ENCODE measurements around the gene DMKN.
"Not testable (repeated sequence)": the region's sequence is repeated elsewhere in the genome, so short reads cannot be mapped to it uniquely, and the experiment has no call there.

Gene DMKN

GRCh38 chr19:35470128-35470527 lies 43.3 kb downstream of the DMKN start:
- no peaks in the 10 kb centered on the region for H3K27me3 ChIP-seq
- H3K4me3 ChIP-seq, result no peak overlapping the region
- peak overlapping the region in 4 of 11 experiments; percentile 29 to 66 (median 49); a peak in 8 of 22 replicates for H3K27ac ChIP-seq
- peak overlapping the region; percentile 6 to 62 (median 37); a peak in 20 of 22 replicates for H3K4me2 ChIP-seq
- TF ChIP-seq Cebpa-rat (IDR thresholded peaks at IDR 0.05), result no peak
- no peaks in the 10 kb centered on the region for H3K36me3 ChIP-seq
- no peaks in the 10 kb centered on the region for H4K20me1 ChIP-seq
- H3K9me3 ChIP-seq (replicated peaks in 1 of 11), result no peaks in the 10 kb centered on the region
- peak overlapping the region in 4 of 11 experiments; percentile 12 to 21 (median 14); a peak in 2 of 22 replicates for H3K9ac ChIP-seq
- H3K4me1 ChIP-seq, result peaks cover 42 to 56% (median 47%) of the 10 kb centered on the region in 10 experiments

- Histone ChIP-seq H3K4me3 (no peak overlapping the region), H3K4me2 (peak overlapping the region; percentile 36 to 89 (median 54)), H3K9me3 (replicated peaks in 1 of 11) (no peaks in the 10 kb centered on the region), H3K27ac (peak overlapping the region in 6 of 11 experiments; percentile 31 to 51 (median 44); a peak in 10 of 22 replicates), H3K4me1 (peaks cover 53 to 70% (median 62%) of the 10 kb centered on the region in 10 experiments), H3K36me3 (no peaks in the 10 kb centered on the region), H3K9ac (peak overlapping the region in 3 of 11 experiments; percentile 4 to 41 (median 9); a peak in 4 of 22 replicates), H3K27me3 (no peaks in the 10 kb centered on the region), H4K20me1 (no peaks in the 10 kb centered on the region)
- TF ChIP-seq Cebpa-rat (IDR thresholded peaks at IDR 0.05), result no peak
These were observed 44.8 kb downstream of the DMKN start for GRCh38 chr19:35468637-35469036.

- H3K4me3 ChIP-seq, result no peak overlapping the region
- H3K4me2 ChIP-seq, result peak overlapping the region in 7 of 11 experiments; percentile 8 to 89 (median 60); a peak in 9 of 22 replicates
- no peak overlapping the region for H3K9ac ChIP-seq
- H3K4me1 ChIP-seq, result peaks cover 77 to 91% (median 84%) of the 10 kb centered on the region in 10 experiments
- H3K36me3 ChIP-seq, result no peaks in the 10 kb centered on the region
- H4K20me1 ChIP-seq, result no peaks in the 10 kb centered on the region
- H3K9me3 ChIP-seq (replicated peaks in 1 of 11), result no peaks in the 10 kb centered on the region
- TF ChIP-seq Cebpa-rat (IDR thresholded peaks at IDR 0.05), result no peak
- peak overlapping the region in 8 of 11 experiments; percentile 27 to 89 (median 40); a peak in 11 of 22 replicates for H3K27ac ChIP-seq
- no peaks in the 10 kb centered on the region for H3K27me3 ChIP-seq
These were observed 47.2 kb downstream of the DMKN start for GRCh38 chr19:35466259-35466658.

- peak overlapping the region in 6 of 10 experiments; percentile 2 to 44 (median 33); a peak in 7 of 20 replicates for H3K4me3 ChIP-seq
- H3K4me2 ChIP-seq, result peak overlapping the region; percentile 75 to 95 (median 89)
- H3K27ac ChIP-seq, result peak overlapping the region; percentile 68 to 97 (median 88)
- peaks cover 87 to 97% (median 93%) of the 10 kb centered on the region in 10 experiments for H3K4me1 ChIP-seq
- H3K36me3 ChIP-seq; H3K9me3 ChIP-seq (replicated peaks in 1 of 11); H4K20me1 ChIP-seq; H3K27me3 ChIP-seq: not testable (repeated sequence)
- H3K9ac ChIP-seq, result peak overlapping the region; percentile 58 to 85 (median 74); a peak in 21 of 22 replicates
These were observed 50.5 kb downstream of the DMKN start for GRCh38 chr19:35462956-35463355.

GRCh38 chr19:35462476-35462953 lies 50.9 kb downstream of the DMKN start:
- H3K4me2 ChIP-seq, result peak overlapping the region; percentile 75 to 95 (median 90)
- no peaks in the 10 kb centered on the region for H3K27me3 ChIP-seq
- H3K9ac ChIP-seq, result peak overlapping the region; percentile 61 to 85 (median 74); a peak in 21 of 22 replicates
- H3K9me3 ChIP-seq (replicated peaks in 1 of 11), result no peaks in the 10 kb centered on the region
- H3K4me3 ChIP-seq, result peak overlapping the region in 6 of 10 experiments; percentile 12 to 44 (median 34); a peak in 7 of 20 replicates
- no peaks in the 10 kb centered on the region for H3K36me3 ChIP-seq
- peak overlapping the region; percentile 68 to 97 (median 88); a peak in 21 of 22 replicates for H3K27ac ChIP-seq
- H3K4me1 ChIP-seq, result peaks cover 83 to 97% (median 93%) of the 10 kb centered on the region in 10 experiments
- H4K20me1 ChIP-seq, result no peaks in the 10 kb centered on the region
- peak in 1 of 11 experiments; percentile 32; a peak in 2 of 22 replicates for TF ChIP-seq Cebpa-rat (IDR thresholded peaks at IDR 0.05)

- Histone ChIP-seq H3K4me2 (peak overlapping the region; percentile 75 to 95 (median 90)), H3K9ac (peak overlapping the region; percentile 61 to 85 (median 74); a peak in 21 of 22 replicates), H3K4me3 (peak overlapping the region in 6 of 10 experiments; percentile 12 to 35 (median 26); a peak in 7 of 20 replicates), H3K27ac (peak overlapping the region; percentile 65 to 97 (median 88); a peak in 21 of 22 replicates), H3K4me1 (peaks cover 76 to 97% (median 90%) of the 10 kb centered on the region in 10 experiments)
- H3K9me3 ChIP-seq (replicated peaks in 1 of 11); H3K27me3 ChIP-seq; H4K20me1 ChIP-seq; H3K36me3 ChIP-seq: not testable (repeated sequence)
These were observed 51.7 kb downstream of the DMKN start for GRCh38 chr19:35461788-35462187.

GRCh38 chr19:35461060-35461459 lies 52.4 kb downstream of the DMKN start:
- Histone ChIP-seq H3K4me1 (peaks cover 74 to 97% (median 84%) of the 10 kb centered on the region in 10 experiments), H3K27ac (peak overlapping the region; percentile 25 to 97 (median 88); a peak in 21 of 22 replicates), H3K4me2 (peak overlapping the region; percentile 75 to 95 (median 90)), H3K9me3 (replicated peaks in 1 of 11) (no peaks in the 10 kb centered on the region), H3K36me3 (no peaks in the 10 kb centered on the region), H3K9ac (peak overlapping the region; percentile 6 to 85 (median 74); a peak in 20 of 22 replicates), H3K27me3 (no peaks in the 10 kb centered on the region), H4K20me1 (no peaks in the 10 kb centered on the region), H3K4me3 (peak overlapping the region in 4 of 10 experiments; percentile 22 to 36 (median 27); a peak in 5 of 20 replicates)
- TF ChIP-seq Cebpa-rat (IDR thresholded peaks at IDR 0.05), result no peak

GRCh38 chr19:35460608-35461007 lies 52.8 kb downstream of the DMKN start:
- H3K9me3 ChIP-seq (replicated peaks in 1 of 11), result no peaks in the 10 kb centered on the region
- H3K27me3 ChIP-seq, result no peaks in the 10 kb centered on the region
- H3K9ac ChIP-seq, result peak overlapping the region; percentile 6 to 85 (median 74); a peak in 20 of 22 replicates
- H3K4me2 ChIP-seq, result peak overlapping the region; percentile 75 to 95 (median 90)
- peak in 3 of 11 experiments; percentile 13 to 21 (median 17); a peak in 1 of 22 replicates for TF ChIP-seq Cebpa-rat (IDR thresholded peaks at IDR 0.05)
- H3K36me3 ChIP-seq, result no peaks in the 10 kb centered on the region
- peak overlapping the region; percentile 25 to 97 (median 88); a peak in 21 of 22 replicates for H3K27ac ChIP-seq
- peaks cover 77 to 97% (median 87%) of the 10 kb centered on the region in 10 experiments for H3K4me1 ChIP-seq
- peak overlapping the region in 3 of 10 experiments; percentile 26 to 36 (median 28); a peak in 4 of 20 replicates for H3K4me3 ChIP-seq
- no peaks in the 10 kb centered on the region for H4K20me1 ChIP-seq

GRCh38 chr19:35459414-35460082 lies 53.9 kb downstream of the DMKN start:
- Histone ChIP-seq H3K4me1 (peaks cover 71 to 97% (median 89%) of the 10 kb centered on the region in 10 experiments), H3K9ac (peak overlapping the region in 10 of 11 experiments; percentile 61 to 85 (median 74); a peak in 19 of 22 replicates), H3K4me2 (peak overlapping the region; percentile 75 to 95 (median 90)), H3K27ac (peak overlapping the region in 10 of 11 experiments; percentile 76 to 97 (median 88); a peak in 21 of 22 replicates), H3K27me3 (no peaks in the 10 kb centered on the region), H4K20me1 (no peaks in the 10 kb centered on the region), H3K4me3 (0 out of 20 replicates have a peak overlapping the region, but pooled peaks of 1 of the 10 experiments have one; percentile 18), H3K36me3 (no peaks in the 10 kb centered on the region), H3K9me3 (replicated peaks in 1 of 11) (no peaks in the 10 kb centered on the region)
- TF ChIP-seq Cebpa-rat (IDR thresholded peaks at IDR 0.05), result no peak

All from BLaER1 treated with 17β-estradiol and CSF1 and Interleukin-3, amounts not matched to agents 10 nM and 100 nM (cell line).